ENCODE results near the gene TM9SF4.

TM9SF4 gene

GRCh38 chr20:32205843-32206759, 96.6 kb downstream of the TM9SF4 start:
- TF ChIP-seq JUND (IDR thresholded peaks at IDR 0.05; ENCODE audit: low read depth): no peak
- DNase-seq (ENCODE audit: low read depth in 1 of 2, low spot score in 1 of 2): no peak
- in situ Hi-C loops (cut with HindIII; ENCODE audit: low pct_unique_long_range_greater_than_20kb, low sequenced_read_pairs): no loop called here

GRCh38 chr20:32206760-32207625, 97.5 kb downstream of the TM9SF4 start:
- no peak for DNase-seq (ENCODE audit: low read depth in 1 of 2, low spot score in 1 of 2)
- in situ Hi-C loops (cut with HindIII; ENCODE audit: low pct_unique_long_range_greater_than_20kb, low sequenced_read_pairs): no loop called here
- TF ChIP-seq JUND (IDR thresholded peaks at IDR 0.05; ENCODE audit: low read depth): no peak

GRCh38 chr20:32207626-32208498, 98.3 kb downstream of the TM9SF4 start, which contains the start of the genes PLAGL2 and POFUT1:
TSS of gene PLAGL2 (minus strand) at chr20:32207743. CDS start at chr20:32202178, 5,565 bp downstream.
TSS of gene POFUT1 (plus strand) at chr20:32207880. CDS start at chr20:32207942, 62 bp downstream.
- no peak for TF ChIP-seq JUND (IDR thresholded peaks at IDR 0.05; ENCODE audit: low read depth)
- DNase-seq (ENCODE audit: low read depth in 1 of 2, low spot score in 1 of 2): peak; percentile 95 to 98

GRCh38 chr20:32208499-32209154, 99.1 kb downstream of the TM9SF4 start:
- DNase-seq (ENCODE audit: low read depth in 1 of 2, low spot score in 1 of 2): no peak
- in situ Hi-C loops (cut with HindIII; ENCODE audit: low pct_unique_long_range_greater_than_20kb, low sequenced_read_pairs): no loop called here
- no peak for TF ChIP-seq JUND (IDR thresholded peaks at IDR 0.05; ENCODE audit: low read depth)

More at GRCh38 chr20:32207626-32208498, 98.3 kb downstream of the TM9SF4 start, which contains the start of the genes PLAGL2 and POFUT1:
- in situ Hi-C loops (cut with HindIII; ENCODE audit: low pct_unique_long_range_greater_than_20kb, low sequenced_read_pairs): no loop called here

GRCh38 chr20:32209850-32210605, 100.5 kb downstream of the TM9SF4 start:
- in situ Hi-C loops (cut with HindIII; ENCODE audit: low pct_unique_long_range_greater_than_20kb, low sequenced_read_pairs): no loop called here
- no peak for DNase-seq (ENCODE audit: low read depth in 1 of 2, low spot score in 1 of 2)
- no peak for TF ChIP-seq JUND (IDR thresholded peaks at IDR 0.05; ENCODE audit: low read depth)

GRCh38 chr20:32213870-32214269, 104.4 kb downstream of the TM9SF4 start:
- DNase-seq (ENCODE audit: low read depth in 1 of 2, low spot score in 1 of 2): no peak
- in situ Hi-C loops (cut with HindIII; ENCODE audit: low pct_unique_long_range_greater_than_20kb, low sequenced_read_pairs): no loop called here
- TF ChIP-seq JUND (IDR thresholded peaks at IDR 0.05; ENCODE audit: low read depth): no peak

GRCh38 chr20:32215147-32215546, 105.6 kb downstream of the TM9SF4 start:
- DNase-seq (ENCODE audit: low read depth in 1 of 2, low spot score in 1 of 2): no peak
- in situ Hi-C loops (cut with HindIII; ENCODE audit: low pct_unique_long_range_greater_than_20kb, low sequenced_read_pairs): no loop called here

GRCh38 chr20:32215729-32216128, 106.2 kb downstream of the TM9SF4 start:
- in situ Hi-C loops (cut with HindIII; ENCODE audit: low pct_unique_long_range_greater_than_20kb, low sequenced_read_pairs): no loop called here
- no peak for DNase-seq (ENCODE audit: low read depth in 1 of 2, low spot score in 1 of 2)
- no peak for TF ChIP-seq JUND (IDR thresholded peaks at IDR 0.05; ENCODE audit: low read depth)

More at GRCh38 chr20:32215147-32215546, 105.6 kb downstream of the TM9SF4 start:
- TF ChIP-seq JUND (IDR thresholded peaks at IDR 0.05; ENCODE audit: low read depth): no peak

GRCh38 chr20:32216179-32217142, 106.9 kb downstream of the TM9SF4 start:
- DNase-seq (ENCODE audit: low read depth in 1 of 2, low spot score in 1 of 2): no peak
- TF ChIP-seq JUND (IDR thresholded peaks at IDR 0.05; ENCODE audit: low read depth): no peak
- in situ Hi-C loops (cut with HindIII; ENCODE audit: low pct_unique_long_range_greater_than_20kb, low sequenced_read_pairs): no loop called here

Data from T47D (cell line).